T-cell (primary cell): Measurements from ENCODE around the gene GBA2. TPM values are rescaled to one million over a fixed set of nuclear protein-coding genes. Genes with fewer than 3 reads are reported as not detected.

Experiments used
- ATAC-seq, 4 experiments: fragments of 200-7000 bp in 3 of 4; fragments of 150-1000 bp in 1 of 4; cut with Tn5 transposase; replicated peaks in 1 of 4; 1 replicate in 3 of 4; 2 replicates in 1 of 4; pipeline ENCODE4 v1.10.0; 2021; ENCODE audit warnings: moderate library complexity in 3 of 4, mild to moderate bottlenecking in 2 of 4, moderate number of reproducible peaks in 1 of 4
- CTCF ChIA-PET, 2 donors: fragments of 300-600 bp; sonication (Branson Sonifier 250); formaldehyde crosslinking; loops; one replicate each; lab custom pipeline; 2022; ENCODE audit warnings: antibody characterized with exemption in 2 of 2; lab: Charles Lee
- POLR2A ChIA-PET, 2 donors: fragments of 300-600 bp; sonication (Branson Sonifier 250); formaldehyde crosslinking; loops; one replicate each; lab custom pipeline; 2022; ENCODE audit warnings: antibody characterized with exemption in 2 of 2; lab: Charles Lee
- DNase-seq, 35 experiments: peaks; one replicate each; pipeline versions ENCODE4 v3.0.0 to v3.0.0-alpha.2; 2013 to 2023
- H3K27ac ChIP-seq: one replicate; pipeline ENCODE4 v1.5.1; 2013; ENCODE audit warnings: low read length
- H3K27me3 ChIP-seq, 2 experiments: replicated peaks in 1 of 2; 1 replicate in 1 of 2; 2 replicates in 1 of 2; pipeline versions ENCODE4 v1.6.1 to v1.7.0; 2013; ENCODE audit warnings: low read length in 1 of 2, mixed read lengths in 1 of 2; ENCODE audit not compliant: control insufficient read depth in 2 of 2, insufficient read depth in 2 of 2; ENCODE audit errors: extremely low read depth in 1 of 2
- H3K36me3 ChIP-seq, 2 donors: 1 replicate in 1 of 2; 2 replicates in 1 of 2; pipeline versions ENCODE4 v1.6.1 to v1.7.0; 2013; ENCODE audit warnings: low read length in 1 of 2; ENCODE audit not compliant: control insufficient read depth in 2 of 2, insufficient read depth in 1 of 2; ENCODE audit errors: extremely low read depth in 1 of 2
- H3K4me1 ChIP-seq, 2 experiments: 1 replicate in 1 of 2; 2 replicates in 1 of 2; pipeline versions ENCODE4 v1.6.1 to v1.7.0; 2013; ENCODE audit warnings: low read length in 2 of 2, mixed read lengths in 1 of 2; ENCODE audit not compliant: insufficient read depth in 2 of 2, control insufficient read depth in 1 of 2; ENCODE audit errors: extremely low read depth in 1 of 2
- H3K4me3 ChIP-seq, 2 donors: 1 replicate in 1 of 2; 2 replicates in 1 of 2; pipeline versions ENCODE4 v1.5.1 to v1.7.0; 2013; ENCODE audit warnings: mild to moderate bottlenecking in 2 of 2, low read length in 1 of 2, moderate library complexity in 1 of 2; ENCODE audit not compliant: control insufficient read depth in 1 of 2; ENCODE audit errors: extremely low read depth in 1 of 2
- H3K9me3 ChIP-seq: 2 replicates; pipeline ENCODE4 v1.7.0; 2013
- H3K27ac Mint-ChIP-seq, 2 donors: one replicate each; pipeline ENCODE4 v1.8.0; 2020 to 2021; ENCODE audit warnings: mild to moderate bottlenecking in 2 of 2, mixed read lengths in 2 of 2
- H3K27me3 Mint-ChIP-seq, 2 donors: one replicate each; pipeline ENCODE4 v1.8.0; 2021 to 2022; ENCODE audit warnings: mixed read lengths in 2 of 2
- H3K36me3 Mint-ChIP-seq: one replicate; pipeline ENCODE4 v1.8.0; 2021; ENCODE audit warnings: mixed read lengths
- H3K4me1 Mint-ChIP-seq, 3 donors: one replicate each; pipeline ENCODE4 v1.8.0; 2020 to 2022; ENCODE audit warnings: mixed read lengths in 3 of 3, mild to moderate bottlenecking in 1 of 3
- H3K4me3 Mint-ChIP-seq, 3 donors: one replicate each; pipeline ENCODE4 v1.8.0; 2020 to 2022; ENCODE audit warnings: mild to moderate bottlenecking in 3 of 3, mixed read lengths in 3 of 3, moderate library complexity in 3 of 3
- H3K9me3 Mint-ChIP-seq, 3 donors: one replicate each; pipeline ENCODE4 v1.8.0; 2020 to 2022; ENCODE audit warnings: mixed read lengths in 3 of 3
- WGBS: methylation state at CpG from one replicate; pipeline ENCODE4 v1.1.5; 2013; ENCODE audit warnings: missing lambda C conversion rate; ENCODE audit not compliant: insufficient coverage; 5-methylcytosine and 5-hydroxymethylcytosine counted together
- total RNA-seq, 35 experiments: library from RNA in 6 of 35; stranded (reverse) in 6 of 35; fragments of 120-200 nt in 1 of 35; gene quantifications; one replicate each; pipeline versions ENCODE4 v1.2.1 to v1.2.4 and lab custom pipeline; 2013 to 2026

GBA2 gene
- total RNA-seq (10 to 100 TPM; 35.4 to 63.3 (median 60.1) TPM), total RNA-seq (lab: John Stamatoyannopoulos, UW) (22.0 to 86.5 (median 51.3) reads per million in 29 experiments)
- 39.6 TPM for total RNA-seq (2013)

- H3K4me3 ChIP-seq = peak within 1 kb of the TSS; percentile 77 to 93
- ChIA-PET CTCF (interaction anchor here (0.5 to 4.2 kb wide), 25 partner anchors 8 to 1293 kb away, joined by 3 to 49 read pairs (median 5); partner anchors contain the start of genes CCDC107 (in 1 of the 2), CREB3 (in 1 of the 2), RMRP (in 1 of the 2) and TLN1 (in 1 of the 2)), POLR2A (interaction anchor here (0.7 to 1.0 kb wide), 2 partner anchors 13 to 28 kb away, joined by 3 read pairs; no protein-coding TSS in a partner anchor)
- peak; percentile 73 to 86 (median 82) for ATAC-seq
- Mint-ChIP-seq H3K4me3 (peak within 1 kb of the TSS; percentile 91 to 94 (median 92)), H3K27me3 (no peaks in the 10 kb centered on the region), H3K27ac (peak within 1 kb of the TSS; percentile 95 to 96), H3K36me3 (peaks cover 29% of the 10 kb centered on the region), H3K4me1 (peaks cover 48 to 56% (median 51%) of the 10 kb centered on the region in 3 donors), H3K9me3 (no peaks in the 10 kb centered on the region)
- no peaks in the 10 kb centered on the region for H3K9me3 ChIP-seq
- no peaks in the 10 kb centered on the region for H3K27me3 ChIP-seq
- peak in 28 of 35 experiments; percentile 11 to 74 (median 46) for DNase-seq
- H3K4me1 ChIP-seq = peaks cover 16 to 43% of the 10 kb centered on the region in 2 experiments
- under 1% methylated on average over 69 of the region's 69 CpGs for WGBS
- H3K36me3 ChIP-seq = peaks cover 5 to 43% of the 10 kb centered on the region in 2 donors
- H3K27ac ChIP-seq = peak within 1 kb of the TSS; percentile 76
Measured at GRCh38 chr9:35748858-35749514, at the start of gene GBA2, which contains the start of gene RGP1. Gene GBA2 (minus strand): TSS chr9:35749228. CDS start chr9:35748704, 524 bp downstream. Gene RGP1 (plus strand): TSS chr9:35749287. CDS start chr9:35749756, 469 bp downstream.

GRCh38 chr9:35797311-35798109 is 48.5 kb upstream of the GBA2 start:
- DNase-seq (no peak), ATAC-seq (no peak)
- H3K36me3 ChIP-seq = peaks cover 6 to 27% of the 10 kb centered on the region in 2 donors
- Mint-ChIP-seq H3K27ac (no peak overlapping the region), H3K27me3 (no peaks in the 10 kb centered on the region), H3K36me3 (peaks cover 26% of the 10 kb centered on the region), H3K4me1 (peaks cover 0 to 8% (median 6%) of the 10 kb centered on the region in 3 donors), H3K9me3 (no peaks in the 10 kb centered on the region), H3K4me3 (no peak overlapping the region)
- CTCF ChIA-PET = no interaction called here
- no peaks in the 10 kb centered on the region for H3K9me3 ChIP-seq
- POLR2A ChIA-PET = no interaction called here
- WGBS = 100% methylated on average over 2 of the region's 6 CpGs
- no peak overlapping the region for H3K27ac ChIP-seq
- H3K27me3 ChIP-seq = no peaks in the 10 kb centered on the region
- H3K4me1 ChIP-seq = no peaks in the 10 kb centered on the region
- no peak overlapping the region for H3K4me3 ChIP-seq

GRCh38 chr9:35795695-35796094 is 46.7 kb upstream of the GBA2 start:
- ChIA-PET POLR2A (no interaction called here), CTCF (interaction anchor here in 1 of 2 donors (0.6 kb wide), 1 partner anchor 225 kb away, joined by 3 read pairs; no protein-coding TSS in a partner anchor)
- Histone ChIP-seq H3K36me3 (peaks cover 3 to 16% of the 10 kb centered on the region in 2 donors), H3K27me3 (no peaks in the 10 kb centered on the region), H3K27ac (no peak overlapping the region), H3K4me1 (no peaks in the 10 kb centered on the region), H3K4me3 (no peak overlapping the region), H3K9me3 (no peaks in the 10 kb centered on the region)
- H3K36me3 Mint-ChIP-seq = peaks cover 11% of the 10 kb centered on the region
- no peak for DNase-seq
- peaks cover 0 to 8% (median 6%) of the 10 kb centered on the region in 3 donors for H3K4me1 Mint-ChIP-seq
- H3K27me3 Mint-ChIP-seq = no peaks in the 10 kb centered on the region
- no peak for ATAC-seq
- no peaks in the 10 kb centered on the region for H3K9me3 Mint-ChIP-seq
- H3K4me3 Mint-ChIP-seq = no peak overlapping the region
- no peak overlapping the region for H3K27ac Mint-ChIP-seq

DNA sequence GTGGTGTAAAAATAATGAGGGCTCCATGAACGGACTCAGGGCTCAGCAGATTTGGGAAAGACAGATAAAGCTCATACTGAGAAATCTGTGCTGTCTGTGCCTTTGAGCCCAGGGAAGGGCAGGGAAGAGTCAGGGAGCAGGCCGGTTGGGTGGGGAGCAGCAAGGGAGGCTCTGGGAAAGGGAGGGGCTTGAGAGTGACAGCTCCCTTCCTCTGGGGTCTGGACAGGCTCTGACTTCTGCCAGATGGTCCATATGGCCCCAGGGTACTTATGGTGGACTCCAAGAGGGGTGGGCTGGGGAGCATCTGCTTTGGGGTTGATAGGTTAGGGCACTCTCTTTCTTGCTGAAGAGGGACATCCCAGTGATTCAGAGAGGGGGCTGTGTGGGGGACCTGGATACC is 44.4 kb upstream of the GBA2 start:
- ChIA-PET POLR2A (no interaction called here), CTCF (interaction anchor here (0.9 to 1.3 kb wide), 2 partner anchors 89 to 229 kb away, joined by 3 to 5 read pairs; no protein-coding TSS in a partner anchor)
- Mint-ChIP-seq H3K9me3 (no peaks in the 10 kb centered on the region), H3K36me3 (peaks cover 6% of the 10 kb centered on the region), H3K27ac (no peak overlapping the region), H3K4me1 (peaks cover 0 to 14% (median 13%) of the 10 kb centered on the region in 3 donors), H3K27me3 (no peaks in the 10 kb centered on the region), H3K4me3 (no peak overlapping the region)
- DNase-seq (no peak), ATAC-seq (no peak)
- H3K4me1 ChIP-seq = peaks cover 0 to 3% of the 10 kb centered on the region in 2 experiments
- no peak overlapping the region for H3K27ac ChIP-seq
- H3K27me3 ChIP-seq = no peaks in the 10 kb centered on the region
- H3K36me3 ChIP-seq = peaks cover 8 to 9% of the 10 kb centered on the region in 2 donors
- WGBS = 96% methylated on average over 2 of the region's 2 CpGs
- no peaks in the 10 kb centered on the region for H3K9me3 ChIP-seq
- no peak overlapping the region for H3K4me3 ChIP-seq

GRCh38 chr9:35792826-35793225 is 43.8 kb upstream of the GBA2 start:
- POLR2A ChIA-PET = no interaction called here

More at GRCh38 chr9:35792826-35793225, 43.8 kb upstream of the GBA2 start:
- Mint-ChIP-seq H3K4me1 (peaks cover 0 to 14% (median 13%) of the 10 kb centered on the region in 3 donors), H3K9me3 (no peaks in the 10 kb centered on the region), H3K27ac (no peak overlapping the region), H3K4me3 (no peak overlapping the region), H3K27me3 (no peaks in the 10 kb centered on the region), H3K36me3 (peaks cover 7% of the 10 kb centered on the region)
- CTCF ChIA-PET = interaction anchor here (0.9 to 1.3 kb wide), 2 partner anchors 89 to 230 kb away, joined by 3 to 5 read pairs; no protein-coding TSS in a partner anchor
- ATAC-seq (no peak), DNase-seq (no peak)
- Histone ChIP-seq H3K27me3 (no peaks in the 10 kb centered on the region), H3K4me3 (no peak overlapping the region), H3K27ac (no peak overlapping the region), H3K9me3 (no peaks in the 10 kb centered on the region), H3K36me3 (peaks cover 8 to 9% of the 10 kb centered on the region in 2 donors), H3K4me1 (peaks cover 0 to 3% of the 10 kb centered on the region in 2 experiments)
- 99% methylated on average over 13 of the region's 14 CpGs for WGBS
